Kidney epithelial cell (primary cell): ENCODE measurements around the gene PPP2CA. TPM values are rescaled to one million over a fixed set of nuclear protein-coding genes. Genes with fewer than 3 reads are reported as not detected.

ENCODE experiments used
- DNase-seq: peaks from one replicate; pipeline ENCODE4 v3.0.0-alpha.2; 2010; ENCODE audit warnings: low read depth
- H3K27me3 ChIP-seq: 2 replicates; pipeline ENCODE4 v1.6.0; 2011; ENCODE audit warnings: low read length; ENCODE audit not compliant: control insufficient read depth, insufficient read depth
- H3K36me3 ChIP-seq: 2 replicates; pipeline ENCODE4 v1.5.1; 2011; ENCODE audit warnings: low read length; ENCODE audit not compliant: control insufficient read depth, insufficient read depth
- H3K4me3 ChIP-seq: 2 replicates; pipeline ENCODE4 v1.5.1; 2011; ENCODE audit warnings: low read depth, mild to moderate bottlenecking, control low read depth, low read length
- total RNA-seq: library from RNA; depleted of rRNA; stranded (reverse); fragments of >200 nt; gene quantifications from 2 replicates; pipeline ENCODE4 v1.2.3, GENCODE V29; 2015
- TF ChIP-seq, protein P1 (sequence below): IDR thresholded peaks from 2 replicates; pipeline ENCODE4 v1.5.1; 2011; ENCODE audit warnings: mild to moderate bottlenecking, moderate library complexity, low read length, control low read depth, inconsistent platforms; ENCODE audit not compliant: insufficient read depth, poor library complexity, severe bottlenecking

The PPP2CA gene
- total RNA-seq, 1 donor from 2014 or later = 249 TPM

DNA sequence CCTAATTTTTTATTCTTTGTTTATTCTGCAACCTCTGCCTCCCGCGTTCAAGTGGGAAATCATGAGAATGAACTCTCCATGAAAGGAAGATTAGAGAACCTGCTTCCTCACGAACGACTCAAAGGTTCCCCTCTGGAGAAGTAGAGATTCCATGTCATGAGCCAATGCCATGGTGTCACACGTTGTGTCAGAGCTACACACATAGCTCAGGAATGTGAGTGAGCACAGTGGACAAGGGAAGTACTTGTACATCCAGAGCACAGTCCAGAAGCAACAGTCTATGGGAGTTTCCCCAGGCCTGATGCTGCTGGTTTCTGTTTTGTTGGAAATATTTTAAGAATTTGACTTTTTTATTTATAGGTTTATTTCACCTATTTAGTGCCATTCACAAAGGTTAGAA lies 26.8 kb upstream of the PPP2CA start:
- no peaks in the 10 kb centered on the region for H3K36me3 ChIP-seq
- peak; percentile 84 for DNase-seq
- TF ChIP-seq, protein P1, sequence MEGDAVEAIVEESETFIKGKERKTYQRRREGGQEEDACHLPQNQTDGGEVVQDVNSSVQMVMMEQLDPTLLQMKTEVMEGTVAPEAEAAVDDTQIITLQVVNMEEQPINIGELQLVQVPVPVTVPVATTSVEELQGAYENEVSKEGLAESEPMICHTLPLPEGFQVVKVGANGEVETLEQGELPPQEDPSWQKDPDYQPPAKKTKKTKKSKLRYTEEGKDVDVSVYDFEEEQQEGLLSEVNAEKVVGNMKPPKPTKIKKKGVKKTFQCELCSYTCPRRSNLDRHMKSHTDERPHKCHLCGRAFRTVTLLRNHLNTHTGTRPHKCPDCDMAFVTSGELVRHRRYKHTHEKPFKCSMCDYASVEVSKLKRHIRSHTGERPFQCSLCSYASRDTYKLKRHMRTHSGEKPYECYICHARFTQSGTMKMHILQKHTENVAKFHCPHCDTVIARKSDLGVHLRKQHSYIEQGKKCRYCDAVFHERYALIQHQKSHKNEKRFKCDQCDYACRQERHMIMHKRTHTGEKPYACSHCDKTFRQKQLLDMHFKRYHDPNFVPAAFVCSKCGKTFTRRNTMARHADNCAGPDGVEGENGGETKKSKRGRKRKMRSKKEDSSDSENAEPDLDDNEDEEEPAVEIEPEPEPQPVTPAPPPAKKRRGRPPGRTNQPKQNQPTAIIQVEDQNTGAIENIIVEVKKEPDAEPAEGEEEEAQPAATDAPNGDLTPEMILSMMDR = no peak
- H3K4me3 ChIP-seq = no peak overlapping the region
- no peaks in the 10 kb centered on the region for H3K27me3 ChIP-seq

DNA sequence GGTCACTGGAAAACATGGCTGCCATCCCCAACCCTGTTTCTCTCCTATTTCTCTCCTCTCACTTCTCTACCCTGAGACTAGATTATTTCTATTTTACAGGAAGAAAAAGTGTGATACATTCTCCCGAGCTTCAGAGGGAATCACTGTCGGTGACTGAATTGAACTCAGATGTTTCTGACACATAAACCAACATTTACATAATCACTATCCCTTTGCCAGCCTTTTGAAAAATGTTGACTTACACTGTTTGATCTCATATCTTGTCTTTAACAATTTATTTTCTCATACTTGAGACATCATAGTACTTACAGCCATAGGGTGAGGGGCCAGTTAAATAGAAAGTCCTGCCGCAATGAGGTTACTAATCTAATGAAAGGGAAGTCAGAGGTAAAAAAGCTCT lies 25.1 kb upstream of the PPP2CA start:
- H3K4me3 ChIP-seq = no peak overlapping the region
- no peaks in the 10 kb centered on the region for H3K36me3 ChIP-seq
- TF ChIP-seq, protein P1 = no peak
- no peaks in the 10 kb centered on the region for H3K27me3 ChIP-seq
- no peak for DNase-seq

DNA sequence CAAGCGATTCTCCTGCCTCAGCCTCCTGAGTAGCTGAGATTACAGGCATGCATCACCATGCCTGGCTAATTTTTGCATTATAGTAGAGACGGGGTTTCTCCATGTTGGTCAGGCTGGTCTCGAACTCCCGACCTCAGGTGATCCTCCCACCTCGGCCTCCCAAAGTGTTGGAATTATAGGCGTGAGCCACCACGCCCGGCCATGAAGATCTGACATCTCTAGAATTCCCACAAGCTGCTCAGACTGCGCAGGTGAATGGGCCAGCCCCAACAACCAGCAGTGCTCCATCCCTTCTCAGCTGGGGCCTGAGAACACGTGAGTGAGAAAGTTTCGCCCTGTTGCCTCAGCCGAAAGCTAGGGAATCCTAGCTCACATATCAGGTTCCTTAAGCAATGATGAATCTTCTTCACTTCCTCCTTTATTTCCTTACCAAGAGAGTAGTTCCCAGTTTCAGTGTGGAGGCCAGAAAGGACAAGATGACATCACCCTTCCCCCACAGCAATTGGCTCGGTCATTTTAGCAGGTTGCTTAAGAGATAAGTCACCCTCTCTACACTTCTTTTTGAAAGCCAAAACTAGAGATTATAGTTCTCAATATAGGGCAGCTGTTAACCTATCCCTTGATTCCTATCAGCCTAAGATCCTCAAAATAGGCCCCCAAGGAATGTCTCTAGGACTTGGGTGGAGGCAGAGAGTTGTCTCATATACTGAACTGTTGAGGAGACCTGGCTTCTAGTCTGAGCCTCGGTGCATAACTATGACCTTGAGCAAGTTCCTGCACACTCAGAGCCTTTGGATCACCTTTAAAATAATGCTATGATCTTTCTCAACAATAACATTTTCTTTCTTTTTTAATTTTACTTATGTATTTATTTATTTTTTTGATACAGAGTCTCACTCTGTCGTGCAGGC lies 23.9 kb upstream of the PPP2CA start:
- Histone ChIP-seq H3K27me3 (no peaks in the 10 kb centered on the region), H3K36me3 (no peaks in the 10 kb centered on the region), H3K4me3 (no peak overlapping the region)
- DNase-seq = no peak
- TF ChIP-seq, protein P1 = no peak

DNA sequence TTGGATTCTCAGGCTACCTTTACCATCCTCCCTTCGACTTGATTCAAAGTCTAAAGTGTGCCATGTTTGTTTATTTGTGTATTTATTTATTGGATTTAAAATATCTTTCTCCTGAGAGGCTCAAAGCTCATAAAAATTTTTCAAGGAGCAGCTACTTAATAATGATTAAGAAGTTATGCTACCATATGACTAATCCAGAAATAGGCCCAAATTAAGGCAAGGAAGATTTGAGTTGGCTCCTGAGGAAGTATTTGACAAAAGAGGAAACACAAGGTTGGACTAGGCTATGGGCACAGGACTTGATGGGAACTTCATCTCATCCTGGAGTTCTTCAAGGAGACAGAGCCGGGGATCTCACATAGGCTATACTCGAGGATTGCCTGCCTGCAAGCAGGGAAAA lies 22.4 kb upstream of the PPP2CA start:
- Histone ChIP-seq H3K36me3 (no peaks in the 10 kb centered on the region), H3K27me3 (no peaks in the 10 kb centered on the region), H3K4me3 (no peak overlapping the region)
- TF ChIP-seq, protein P1 = no peak
- DNase-seq = no peak

DNA sequence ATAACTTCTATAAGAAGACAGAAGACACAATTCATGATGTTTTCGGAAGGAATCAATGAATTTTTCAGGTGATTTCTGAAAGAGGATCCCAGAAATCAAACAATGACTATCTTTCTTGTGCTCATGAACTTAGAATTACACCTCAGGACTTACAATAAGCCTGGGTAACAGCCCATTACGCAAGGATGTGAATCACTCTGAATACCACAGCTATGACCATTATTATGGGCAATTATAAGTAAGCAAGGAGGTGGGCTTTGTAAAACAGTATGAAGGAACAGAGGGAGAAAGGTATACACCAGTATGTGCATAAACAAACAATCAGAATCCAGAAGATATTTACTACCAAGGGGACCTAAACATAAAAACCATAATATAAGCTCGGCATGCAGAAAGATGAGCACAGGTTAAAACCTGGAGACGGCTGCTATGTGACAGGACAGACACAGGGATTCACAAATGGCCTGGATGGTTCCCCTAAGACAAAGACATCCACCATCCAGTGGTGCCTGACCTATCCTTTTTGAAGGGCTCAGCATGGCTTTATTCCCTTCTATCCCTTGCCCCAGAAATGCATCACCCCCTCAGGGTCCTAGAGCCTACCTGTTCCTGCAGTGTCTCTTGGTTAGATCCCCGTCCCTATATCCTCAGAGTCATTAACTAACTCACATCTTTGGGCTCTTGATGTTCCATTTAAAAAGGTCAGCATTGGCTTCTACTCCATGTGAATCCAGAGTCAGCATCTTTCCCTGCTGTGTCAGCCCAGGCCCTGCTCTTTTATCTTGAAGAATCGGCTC lies 21.8 kb upstream of the PPP2CA start:
- Histone ChIP-seq H3K4me3 (no peak overlapping the region), H3K27me3 (no peaks in the 10 kb centered on the region), H3K36me3 (no peaks in the 10 kb centered on the region)
- peak; percentile 90 for DNase-seq
- TF ChIP-seq, protein P1 = no peak
